ENCODE measurements around the gene ZBTB9. TPM values are rescaled to one million over a fixed set of nuclear protein-coding genes. Genes with fewer than 3 reads are reported as not detected.

ZBTB9 gene
- total RNA-seq, 1 experiment from 2014 or later: 16.9 TPM

DNA sequence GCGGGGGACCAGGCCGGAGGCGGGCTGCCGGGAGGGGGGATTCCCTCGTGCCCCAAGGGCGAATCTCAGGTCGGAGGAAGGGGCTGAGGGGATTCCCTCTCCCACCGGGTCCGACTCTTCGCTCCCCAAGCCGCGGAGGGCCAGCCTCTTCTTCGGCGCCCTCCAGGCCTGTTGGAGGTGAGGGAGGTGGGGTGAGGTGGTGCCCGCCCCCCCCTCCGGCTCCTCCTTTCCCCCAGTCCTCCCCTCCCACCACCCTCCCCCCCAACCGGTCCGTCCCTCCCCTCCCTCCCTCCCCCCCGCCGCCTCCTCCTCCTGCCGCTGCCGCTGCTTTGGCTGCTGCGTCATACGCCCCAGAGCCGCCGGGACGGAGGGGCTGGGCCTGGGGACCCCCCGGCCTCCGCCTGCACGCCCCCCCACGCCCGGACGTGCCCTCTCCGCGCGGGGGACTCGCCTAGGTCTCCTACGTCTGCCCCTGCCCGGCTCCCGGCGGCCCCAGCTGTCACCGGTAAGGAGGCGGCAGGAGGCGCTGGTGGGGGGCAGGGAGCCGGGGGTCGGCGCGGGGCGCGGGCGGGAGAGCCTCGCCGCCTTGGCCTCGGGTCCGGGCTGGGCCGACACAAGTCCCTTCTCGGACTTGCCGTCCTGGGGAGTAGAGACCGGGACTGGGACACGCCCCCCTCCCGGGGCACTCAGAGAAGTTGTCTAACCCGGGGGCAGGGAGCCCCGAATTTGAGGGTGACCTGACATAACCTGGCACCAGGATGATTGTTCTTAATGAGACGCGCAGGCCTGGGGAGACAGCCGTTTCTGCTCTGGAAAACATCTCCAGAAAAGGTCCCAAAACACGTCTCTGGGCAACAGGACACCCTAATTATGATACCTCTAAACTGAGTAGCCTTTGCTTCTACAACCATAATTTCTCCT lies 43.4 kb upstream of the ZBTB9 start, which contains the start of gene PHF1:
Gene PHF1, plus strand, starts transcription at position 304 of the 921 bp plus-strand sequence. CDS start 1,250 bp downstream, outside the sequence.
- Histone ChIP-seq H3K36me3 (ENCODE audit: insufficient read depth, low read length, poor library complexity, severe bottlenecking) (peaks cover 59% of the 10 kb centered on the region), H3K27me3 (replicated peaks; ENCODE audit: insufficient read depth, low read depth, low read length, poor library complexity) (no peaks in the 10 kb centered on the region), H3K27ac (ENCODE audit: low read depth, low read length, poor library complexity, severe bottlenecking) (peak within 1 kb of the TSS; percentile 91), H3K9me3 (ENCODE audit: low read depth, low read length, poor library complexity, severe bottlenecking) (no peaks in the 10 kb centered on the region), H3K4me1 (ENCODE audit: insufficient read depth, low read length, poor library complexity, severe bottlenecking) (peaks cover 9% of the 10 kb centered on the region), H3K4me3 (ENCODE audit: low read depth, low read length, poor library complexity, severe bottlenecking) (peak within 1 kb of the TSS; percentile 90)
- ChIA-PET POLR2A (ENCODE audit: low non-redundant PET) (no interaction called here), CTCF (interaction anchor here (1.2 kb wide), 1 partner anchor 94 kb away, joined by 4 read pairs; no protein-coding TSS in a partner anchor)
- BruUV-seq (replicated peaks): TSS peak; percentile 20
- DNase-seq (ENCODE audit: low spot score): peak; percentile 85
- intact Hi-C loops (cut with micrococcal nuclease; ENCODE audit: unreplicated experiment): loop anchor here (10.0 kb wide), 1 partner anchor 96 kb away; the partner anchor contains the start of genes TAPBP and ZBTB22
- TF ChIP-seq, protein P1, sequence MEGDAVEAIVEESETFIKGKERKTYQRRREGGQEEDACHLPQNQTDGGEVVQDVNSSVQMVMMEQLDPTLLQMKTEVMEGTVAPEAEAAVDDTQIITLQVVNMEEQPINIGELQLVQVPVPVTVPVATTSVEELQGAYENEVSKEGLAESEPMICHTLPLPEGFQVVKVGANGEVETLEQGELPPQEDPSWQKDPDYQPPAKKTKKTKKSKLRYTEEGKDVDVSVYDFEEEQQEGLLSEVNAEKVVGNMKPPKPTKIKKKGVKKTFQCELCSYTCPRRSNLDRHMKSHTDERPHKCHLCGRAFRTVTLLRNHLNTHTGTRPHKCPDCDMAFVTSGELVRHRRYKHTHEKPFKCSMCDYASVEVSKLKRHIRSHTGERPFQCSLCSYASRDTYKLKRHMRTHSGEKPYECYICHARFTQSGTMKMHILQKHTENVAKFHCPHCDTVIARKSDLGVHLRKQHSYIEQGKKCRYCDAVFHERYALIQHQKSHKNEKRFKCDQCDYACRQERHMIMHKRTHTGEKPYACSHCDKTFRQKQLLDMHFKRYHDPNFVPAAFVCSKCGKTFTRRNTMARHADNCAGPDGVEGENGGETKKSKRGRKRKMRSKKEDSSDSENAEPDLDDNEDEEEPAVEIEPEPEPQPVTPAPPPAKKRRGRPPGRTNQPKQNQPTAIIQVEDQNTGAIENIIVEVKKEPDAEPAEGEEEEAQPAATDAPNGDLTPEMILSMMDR (conservative IDR thresholded peaks at IDR 0.05; ENCODE audit: low read depth, low read length): no peak
- no peak for TF ChIP-seq EZH2 (IDR thresholded peaks at IDR 0.05; ENCODE audit: borderline replicate concordance, low read depth, low read length, poor library complexity, severe bottlenecking)

DNA sequence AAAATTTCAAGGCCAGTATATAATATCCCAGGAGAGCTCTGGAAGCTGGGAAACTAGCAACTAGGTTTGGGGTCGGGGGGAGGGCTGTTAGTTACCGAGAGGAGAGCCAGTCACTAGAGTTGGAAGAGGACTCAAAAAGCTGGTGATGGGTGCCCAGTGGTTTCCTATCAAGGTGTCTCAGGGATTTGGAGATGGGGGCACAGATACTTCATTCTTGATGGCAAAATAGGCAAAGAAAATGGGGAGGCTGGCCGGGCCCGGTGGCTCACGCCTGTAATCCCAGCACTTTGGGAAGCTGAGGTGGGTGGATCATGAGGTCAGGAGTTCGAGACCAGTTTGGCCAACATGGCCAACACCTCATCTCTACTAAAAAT lies 42.8 kb upstream of the ZBTB9 start:
- Histone ChIP-seq H3K4me3 (ENCODE audit: low read depth, low read length, poor library complexity, severe bottlenecking) (peak overlapping the region; percentile 90), H3K27me3 (replicated peaks; ENCODE audit: insufficient read depth, low read depth, low read length, poor library complexity) (no peaks in the 10 kb centered on the region), H3K9me3 (ENCODE audit: low read depth, low read length, poor library complexity, severe bottlenecking) (no peaks in the 10 kb centered on the region), H3K4me1 (ENCODE audit: insufficient read depth, low read length, poor library complexity, severe bottlenecking) (peaks cover 13% of the 10 kb centered on the region), H3K36me3 (ENCODE audit: insufficient read depth, low read length, poor library complexity, severe bottlenecking) (peaks cover 59% of the 10 kb centered on the region), H3K27ac (ENCODE audit: low read depth, low read length, poor library complexity, severe bottlenecking) (peak overlapping the region; percentile 90)
- intact Hi-C loops (cut with micrococcal nuclease; ENCODE audit: unreplicated experiment): loop anchor here (10.0 kb wide), 1 partner anchor 97 kb away; the partner anchor contains the start of genes TAPBP and ZBTB22
- ChIA-PET CTCF (interaction anchor here (1.2 kb wide), 1 partner anchor 95 kb away, joined by 4 read pairs; no protein-coding TSS in a partner anchor), POLR2A (ENCODE audit: low non-redundant PET) (no interaction called here)
- BruUV-seq (replicated peaks): no TSS peak
- no peak for DNase-seq (ENCODE audit: low spot score)
- TF ChIP-seq, protein P1 (conservative IDR thresholded peaks at IDR 0.05; ENCODE audit: low read depth, low read length): no peak
- no peak for TF ChIP-seq EZH2 (IDR thresholded peaks at IDR 0.05; ENCODE audit: borderline replicate concordance, low read depth, low read length, poor library complexity, severe bottlenecking)

- BruUV-seq (replicated peaks): no TSS peak
- TF ChIP-seq, protein P1 (conservative IDR thresholded peaks at IDR 0.05; ENCODE audit: low read depth, low read length): no peak
- TF ChIP-seq EZH2 (IDR thresholded peaks at IDR 0.05; ENCODE audit: borderline replicate concordance, low read depth, low read length, poor library complexity, severe bottlenecking): no peak
- CTCF ChIA-PET: interaction anchor here (1.2 kb wide), 1 partner anchor 95 kb away, joined by 4 read pairs; no protein-coding TSS in a partner anchor
- POLR2A ChIA-PET (ENCODE audit: low non-redundant PET): no interaction called here
- no peak for DNase-seq (ENCODE audit: low spot score)
- Histone ChIP-seq H3K27me3 (replicated peaks; ENCODE audit: insufficient read depth, low read depth, low read length, poor library complexity) (no peaks in the 10 kb centered on the region), H3K9me3 (ENCODE audit: low read depth, low read length, poor library complexity, severe bottlenecking) (no peaks in the 10 kb centered on the region), H3K36me3 (ENCODE audit: insufficient read depth, low read length, poor library complexity, severe bottlenecking) (peaks cover 56% of the 10 kb centered on the region), H3K4me3 (ENCODE audit: low read depth, low read length, poor library complexity, severe bottlenecking) (no peak overlapping the region), H3K27ac (ENCODE audit: low read depth, low read length, poor library complexity, severe bottlenecking) (no peak overlapping the region), H3K4me1 (ENCODE audit: insufficient read depth, low read length, poor library complexity, severe bottlenecking) (peaks cover 18% of the 10 kb centered on the region)
- intact Hi-C loops (cut with micrococcal nuclease; ENCODE audit: unreplicated experiment): loop anchor here (10.0 kb wide), 1 partner anchor 98 kb away; the partner anchor contains the start of genes TAPBP and ZBTB22
Observed at GRCh38 chr6:33412140-33413009, 42.0 kb upstream of the ZBTB9 start.
